ENCODE measurements around the gene UBTF. TPM values are rescaled to one million over a fixed set of nuclear protein-coding genes. Genes with fewer than 3 reads are reported as not detected.

UBTF gene
- total RNA-seq, 1 experiment from 2014 or later = 75.9 TPM

GRCh38 chr17:44266402-44267164 is 47.1 kb upstream of the UBTF start:
- no peak for TF ChIP-seq JUN (CRISPR knock-in tag; IDR thresholded peaks at IDR 0.05)
- TF ChIP-seq CREM (CRISPR knock-in tag; IDR thresholded peaks at IDR 0.05) = no peak
- TF ChIP-seq FOXJ3 (CRISPR knock-in tag; IDR thresholded peaks at IDR 0.05; ENCODE audit: borderline replicate concordance) = no peak
- TF ChIP-seq, protein P1, sequence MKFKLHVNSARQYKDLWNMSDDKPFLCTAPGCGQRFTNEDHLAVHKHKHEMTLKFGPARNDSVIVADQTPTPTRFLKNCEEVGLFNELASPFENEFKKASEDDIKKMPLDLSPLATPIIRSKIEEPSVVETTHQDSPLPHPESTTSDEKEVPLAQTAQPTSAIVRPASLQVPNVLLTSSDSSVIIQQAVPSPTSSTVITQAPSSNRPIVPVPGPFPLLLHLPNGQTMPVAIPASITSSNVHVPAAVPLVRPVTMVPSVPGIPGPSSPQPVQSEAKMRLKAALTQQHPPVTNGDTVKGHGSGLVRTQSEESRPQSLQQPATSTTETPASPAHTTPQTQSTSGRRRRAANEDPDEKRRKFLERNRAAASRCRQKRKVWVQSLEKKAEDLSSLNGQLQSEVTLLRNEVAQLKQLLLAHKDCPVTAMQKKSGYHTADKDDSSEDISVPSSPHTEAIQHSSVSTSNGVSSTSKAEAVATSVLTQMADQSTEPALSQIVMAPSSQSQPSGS (CRISPR knock-in tag; IDR thresholded peaks at IDR 0.05; ENCODE audit: borderline replicate concordance, low read depth) = no peak
- CTCF ChIA-PET = no interaction called here
- ATAC-seq (no peak), DNase-seq (ENCODE audit: low spot score) (no peak)
- H3K27ac Mint-ChIP-seq = no peak overlapping the region
- H3K36me3 Mint-ChIP-seq = no peaks in the 10 kb centered on the region
- POLR2A ChIA-PET = no interaction called here
- H3K4me1 Mint-ChIP-seq = no peaks in the 10 kb centered on the region
- H3K4me3 Mint-ChIP-seq = no peak overlapping the region
- no peaks in the 10 kb centered on the region; the same call in 1 of the 2 replicates for H3K27me3 Mint-ChIP-seq (ENCODE audit: low read depth)
- H3K9me3 Mint-ChIP-seq = no peaks in the 10 kb centered on the region

GRCh38 chr17:44263345-44263902 is 43.9 kb upstream of the UBTF start:
- ChIA-PET CTCF (no interaction called here), POLR2A (no interaction called here)
- no peak for TF ChIP-seq ZNF263 (CRISPR knock-in tag; IDR thresholded peaks at IDR 0.05; ENCODE audit: low read depth)
- TF ChIP-seq MXD4 (CRISPR knock-in tag; IDR thresholded peaks at IDR 0.05; ENCODE audit: borderline replicate concordance) = no peak
- TF ChIP-seq MAX (CRISPR knock-in tag; IDR thresholded peaks at IDR 0.05) = no peak
- TF ChIP-seq NR2C2 (CRISPR knock-in tag; IDR thresholded peaks at IDR 0.05) = no peak
- no peak for TF ChIP-seq ATF6 (CRISPR knock-in tag; IDR thresholded peaks at IDR 0.05)
- no peak for TF ChIP-seq CREM (CRISPR knock-in tag; IDR thresholded peaks at IDR 0.05)
- TF ChIP-seq, protein P2, sequence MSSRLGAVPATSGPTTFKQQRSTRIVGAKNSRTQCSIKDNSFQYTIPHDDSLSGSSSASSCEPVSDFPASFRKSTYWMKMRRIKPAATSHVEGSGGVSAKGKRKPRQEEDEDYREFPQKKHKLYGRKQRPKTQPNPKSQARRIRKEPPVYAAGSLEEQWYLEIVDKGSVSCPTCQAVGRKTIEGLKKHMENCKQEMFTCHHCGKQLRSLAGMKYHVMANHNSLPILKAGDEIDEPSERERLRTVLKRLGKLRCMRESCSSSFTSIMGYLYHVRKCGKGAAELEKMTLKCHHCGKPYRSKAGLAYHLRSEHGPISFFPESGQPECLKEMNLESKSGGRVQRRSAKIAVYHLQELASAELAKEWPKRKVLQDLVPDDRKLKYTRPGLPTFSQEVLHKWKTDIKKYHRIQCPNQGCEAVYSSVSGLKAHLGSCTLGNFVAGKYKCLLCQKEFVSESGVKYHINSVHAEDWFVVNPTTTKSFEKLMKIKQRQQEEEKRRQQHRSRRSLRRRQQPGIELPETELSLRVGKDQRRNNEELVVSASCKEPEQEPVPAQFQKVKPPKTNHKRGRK (CRISPR knock-in tag; IDR thresholded peaks at IDR 0.05; ENCODE audit: borderline replicate concordance) = no peak
- no peak for TF ChIP-seq FOXJ3 (CRISPR knock-in tag; IDR thresholded peaks at IDR 0.05; ENCODE audit: borderline replicate concordance)
- no peak for TF ChIP-seq NR3C1 (CRISPR knock-in tag; conservative IDR thresholded peaks at IDR 0.05; ENCODE audit: low read depth)
- TF ChIP-seq, protein P3, sequence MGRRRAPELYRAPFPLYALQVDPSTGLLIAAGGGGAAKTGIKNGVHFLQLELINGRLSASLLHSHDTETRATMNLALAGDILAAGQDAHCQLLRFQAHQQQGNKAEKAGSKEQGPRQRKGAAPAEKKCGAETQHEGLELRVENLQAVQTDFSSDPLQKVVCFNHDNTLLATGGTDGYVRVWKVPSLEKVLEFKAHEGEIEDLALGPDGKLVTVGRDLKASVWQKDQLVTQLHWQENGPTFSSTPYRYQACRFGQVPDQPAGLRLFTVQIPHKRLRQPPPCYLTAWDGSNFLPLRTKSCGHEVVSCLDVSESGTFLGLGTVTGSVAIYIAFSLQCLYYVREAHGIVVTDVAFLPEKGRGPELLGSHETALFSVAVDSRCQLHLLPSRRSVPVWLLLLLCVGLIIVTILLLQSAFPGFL (CRISPR knock-in tag; IDR thresholded peaks at IDR 0.05; ENCODE audit: borderline replicate concordance) = no peak
- TF ChIP-seq ZNF423 (CRISPR knock-in tag; IDR thresholded peaks at IDR 0.05) = no peak
- no peak for TF ChIP-seq ZNF416 (CRISPR knock-in tag; IDR thresholded peaks at IDR 0.05)
- TF ChIP-seq, protein P4, sequence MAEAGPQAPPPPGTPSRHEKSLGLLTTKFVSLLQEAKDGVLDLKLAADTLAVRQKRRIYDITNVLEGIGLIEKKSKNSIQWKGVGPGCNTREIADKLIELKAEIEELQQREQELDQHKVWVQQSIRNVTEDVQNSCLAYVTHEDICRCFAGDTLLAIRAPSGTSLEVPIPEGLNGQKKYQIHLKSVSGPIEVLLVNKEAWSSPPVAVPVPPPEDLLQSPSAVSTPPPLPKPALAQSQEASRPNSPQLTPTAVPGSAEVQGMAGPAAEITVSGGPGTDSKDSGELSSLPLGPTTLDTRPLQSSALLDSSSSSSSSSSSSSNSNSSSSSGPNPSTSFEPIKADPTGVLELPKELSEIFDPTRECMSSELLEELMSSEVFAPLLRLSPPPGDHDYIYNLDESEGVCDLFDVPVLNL (CRISPR knock-in tag; IDR thresholded peaks at IDR 0.05; ENCODE audit: borderline replicate concordance, low read depth) = no peak
- no peak for TF ChIP-seq ZNF138 (CRISPR knock-in tag; conservative IDR thresholded peaks at IDR 0.05)
- TF ChIP-seq, protein P5, sequence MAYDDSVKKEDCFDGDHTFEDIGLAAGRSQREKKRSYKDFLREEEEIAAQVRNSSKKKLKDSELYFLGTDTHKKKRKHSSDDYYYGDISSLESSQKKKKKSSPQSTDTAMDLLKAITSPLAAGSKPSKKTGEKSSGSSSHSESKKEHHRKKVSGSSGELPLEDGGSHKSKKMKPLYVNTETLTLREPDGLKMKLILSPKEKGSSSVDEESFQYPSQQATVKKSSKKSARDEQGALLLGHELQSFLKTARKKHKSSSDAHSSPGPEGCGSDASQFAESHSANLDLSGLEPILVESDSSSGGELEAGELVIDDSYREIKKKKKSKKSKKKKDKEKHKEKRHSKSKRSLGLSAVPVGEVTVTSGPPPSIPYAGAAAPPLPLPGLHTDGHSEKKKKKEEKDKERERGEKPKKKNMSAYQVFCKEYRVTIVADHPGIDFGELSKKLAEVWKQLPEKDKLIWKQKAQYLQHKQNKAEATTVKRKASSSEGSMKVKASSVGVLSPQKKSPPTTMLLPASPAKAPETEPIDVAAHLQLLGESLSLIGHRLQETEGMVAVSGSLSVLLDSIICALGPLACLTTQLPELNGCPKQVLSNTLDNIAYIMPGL (CRISPR knock-in tag; IDR thresholded peaks at IDR 0.05) = no peak
- no peak for TF ChIP-seq SP1 (CRISPR knock-in tag; conservative IDR thresholded peaks at IDR 0.05)
- DNase-seq (ENCODE audit: low spot score) (no peak), ATAC-seq (no peak)
- H3K9me3 Mint-ChIP-seq = no peaks in the 10 kb centered on the region
- no peaks in the 10 kb centered on the region for H3K36me3 Mint-ChIP-seq
- H3K4me1 Mint-ChIP-seq = no peaks in the 10 kb centered on the region
- no peak overlapping the region for H3K27ac Mint-ChIP-seq
- no peak overlapping the region for H3K4me3 Mint-ChIP-seq
- H3K27me3 Mint-ChIP-seq (ENCODE audit: low read depth) = no peaks in the 10 kb centered on the region; the same call in 1 of the 2 replicates
